Suprapubic skin (tissue), 4 donors: ENCODE data around the gene PDE8A.

Experiments
- EP300 ChIP-seq: sonication (generic); formaldehyde crosslinking; IDR thresholded peaks from one replicate; pipeline ENCODE4 v1.6.1; 2017; ENCODE audit warnings: antibody characterized with exemption
- POLR2A ChIP-seq, 2 donors: fragments of 450-650 bp; IDR thresholded peaks; one replicate each; pipeline ENCODE4 v1.6.1; 2017; ENCODE audit warnings: antibody characterized with exemption in 2 of 2, mild to moderate bottlenecking in 2 of 2, moderate library complexity in 2 of 2
- POLR2AphosphoS5 ChIP-seq, 3 donors: sonication (generic); formaldehyde crosslinking; IDR thresholded peaks; one replicate each; pipeline ENCODE4 v1.6.1; 2017; ENCODE audit warnings: antibody characterized with exemption in 3 of 3
- TF ChIP-seq, protein P1 (sequence below), 2 donors: fragments of 200-600 bp in 1 of 2; fragments of 450-650 bp in 1 of 2; sonication (generic) in 1 of 2; IDR thresholded peaks; one replicate each; pipeline ENCODE4 v1.5.1; 2016 to 2019; ENCODE audit warnings: antibody characterized with exemption in 2 of 2, mild to moderate bottlenecking in 1 of 2, moderate library complexity in 1 of 2

DNA sequence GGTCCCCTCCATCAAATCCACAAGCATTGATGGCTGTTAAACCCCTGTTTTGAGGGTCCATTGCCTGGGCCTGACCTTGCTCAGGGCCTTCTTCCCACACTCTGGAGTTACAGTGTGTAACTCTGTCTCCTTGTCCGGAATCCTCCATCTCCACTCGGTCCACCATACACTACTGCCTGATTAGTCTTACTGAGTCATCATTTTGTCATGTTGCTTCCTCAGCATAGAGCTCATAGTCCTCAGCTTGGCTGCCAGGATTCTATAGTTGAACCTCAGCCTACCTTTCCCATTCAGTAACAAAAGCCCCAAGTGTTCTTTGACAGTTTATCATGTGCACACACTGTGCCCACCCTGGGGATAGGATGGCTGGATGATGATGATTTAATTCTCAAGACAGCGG lies 113.0 kb downstream of the PDE8A start:
- TF ChIP-seq POLR2A (IDR thresholded peaks at IDR 0.05) (no peak), POLR2AphosphoS5 (IDR thresholded peaks at IDR 0.05) (no peak), EP300 (no peak)
- TF ChIP-seq, protein P1, sequence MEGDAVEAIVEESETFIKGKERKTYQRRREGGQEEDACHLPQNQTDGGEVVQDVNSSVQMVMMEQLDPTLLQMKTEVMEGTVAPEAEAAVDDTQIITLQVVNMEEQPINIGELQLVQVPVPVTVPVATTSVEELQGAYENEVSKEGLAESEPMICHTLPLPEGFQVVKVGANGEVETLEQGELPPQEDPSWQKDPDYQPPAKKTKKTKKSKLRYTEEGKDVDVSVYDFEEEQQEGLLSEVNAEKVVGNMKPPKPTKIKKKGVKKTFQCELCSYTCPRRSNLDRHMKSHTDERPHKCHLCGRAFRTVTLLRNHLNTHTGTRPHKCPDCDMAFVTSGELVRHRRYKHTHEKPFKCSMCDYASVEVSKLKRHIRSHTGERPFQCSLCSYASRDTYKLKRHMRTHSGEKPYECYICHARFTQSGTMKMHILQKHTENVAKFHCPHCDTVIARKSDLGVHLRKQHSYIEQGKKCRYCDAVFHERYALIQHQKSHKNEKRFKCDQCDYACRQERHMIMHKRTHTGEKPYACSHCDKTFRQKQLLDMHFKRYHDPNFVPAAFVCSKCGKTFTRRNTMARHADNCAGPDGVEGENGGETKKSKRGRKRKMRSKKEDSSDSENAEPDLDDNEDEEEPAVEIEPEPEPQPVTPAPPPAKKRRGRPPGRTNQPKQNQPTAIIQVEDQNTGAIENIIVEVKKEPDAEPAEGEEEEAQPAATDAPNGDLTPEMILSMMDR (IDR thresholded peaks at IDR 0.05), result no peak
